NCI-H2196 (cell line): Measurements from ENCODE around the gene KCNB1.
A peak's percentile ranks its signal among the peaks of the same experiment; 100 is the strongest.

ENCODE experiments used
- DNase-seq: peaks from one replicate; lab custom pipeline; 2025; ENCODE audit not compliant: unreplicated experiment; lab: John Stamatoyannopoulos, UW

The KCNB1 gene

DNA sequence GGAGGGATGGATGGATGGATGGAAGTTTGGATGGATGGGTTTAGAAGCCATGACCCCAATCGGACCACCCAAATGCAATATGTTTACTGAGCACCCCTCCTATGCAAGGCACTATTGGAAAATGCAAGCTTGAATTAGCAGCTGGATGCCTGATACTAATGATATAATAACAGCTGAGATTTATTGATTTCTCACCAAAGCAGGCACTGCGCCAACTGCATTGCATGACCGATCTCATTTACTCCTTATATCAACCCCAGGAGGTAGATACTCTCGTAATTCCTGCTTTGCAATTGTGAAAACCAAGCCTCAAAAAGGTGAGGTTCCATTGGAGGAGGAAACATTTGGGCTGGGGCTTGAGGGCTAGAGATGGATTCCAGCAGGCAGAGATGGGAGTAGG, 89.7 kb downstream of the KCNB1 start:
- DNase-seq: peak; percentile 21

DNA sequence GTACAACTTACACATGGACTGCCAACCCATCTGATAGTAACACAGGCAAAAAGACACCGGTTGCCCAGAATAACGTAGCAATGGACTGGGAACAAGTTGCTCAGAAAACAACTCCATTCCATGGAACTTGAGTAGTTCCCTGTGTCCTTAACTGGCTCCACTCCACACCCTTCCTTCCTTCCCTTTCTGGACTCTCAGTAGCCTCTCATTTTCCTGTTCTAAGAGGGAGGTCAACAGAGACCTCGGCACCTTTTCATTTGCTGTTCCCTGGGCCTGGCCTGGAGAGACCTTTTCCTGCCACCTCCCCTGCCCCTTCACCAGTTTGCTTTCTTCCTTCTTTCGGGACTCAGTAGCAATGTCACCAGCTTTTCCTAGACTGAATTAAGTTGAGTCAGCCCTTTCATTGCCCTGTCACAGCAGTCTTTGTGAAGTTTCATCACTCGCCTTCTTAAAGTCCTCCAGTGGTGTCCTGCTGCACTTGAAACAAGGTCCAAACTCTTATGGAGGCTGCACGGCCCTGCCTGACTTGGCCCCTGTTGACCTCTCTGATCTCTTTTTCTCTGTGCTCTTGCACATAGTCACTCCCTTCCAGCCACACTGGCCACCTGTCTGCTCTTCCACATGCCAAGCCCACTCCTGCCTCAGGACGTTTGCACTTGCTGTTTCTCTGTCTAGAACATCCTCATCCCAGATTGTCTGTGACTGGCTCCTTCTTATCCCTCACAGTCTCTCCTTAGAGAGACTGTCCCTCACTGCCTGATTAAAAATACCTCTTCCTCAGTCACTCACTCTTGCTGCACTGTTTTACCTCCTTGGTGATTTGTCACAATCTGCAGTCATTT, 90.8 kb downstream of the KCNB1 start:
- no peak for DNase-seq

DNA sequence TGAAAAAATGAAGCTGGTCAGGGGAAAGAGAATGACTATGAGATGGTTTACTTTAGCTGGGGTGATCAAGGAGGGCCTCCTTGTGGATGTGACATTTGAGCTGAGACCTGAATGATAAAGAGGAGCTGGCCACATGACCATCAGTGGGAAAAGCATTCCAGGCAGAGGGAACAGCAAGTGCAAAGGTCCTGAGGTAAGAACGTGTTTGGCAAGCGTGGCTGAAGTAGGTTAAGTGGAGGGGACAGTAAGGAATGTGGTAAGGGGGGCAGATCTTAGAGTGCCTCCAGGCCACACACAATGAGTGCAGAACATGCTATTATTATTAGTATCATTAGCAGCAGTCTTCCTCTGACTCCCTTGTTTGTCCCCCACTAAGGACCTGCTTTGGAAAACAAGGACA, 92.6 kb downstream of the KCNB1 start:
- no peak for DNase-seq

DNA sequence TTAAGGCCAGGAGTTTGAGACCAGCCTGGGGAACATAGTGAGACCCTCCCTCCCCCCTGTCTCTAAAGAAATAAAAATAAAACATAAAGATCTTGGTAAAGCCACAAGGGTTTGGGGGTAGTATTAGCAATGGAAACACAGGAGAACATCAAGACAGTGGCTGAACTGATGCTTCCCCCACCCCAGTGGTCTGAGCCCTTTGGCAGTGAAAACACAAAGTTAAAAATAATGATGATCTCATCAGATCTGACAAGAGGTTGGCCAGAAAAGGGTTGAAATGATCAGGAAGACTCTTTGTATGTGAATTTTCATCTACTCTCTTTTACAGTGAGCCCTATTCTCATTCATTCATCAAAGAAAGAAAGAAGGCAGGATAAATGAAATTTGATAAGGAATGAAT, 93.7 kb downstream of the KCNB1 start:
- DNase-seq: no peak

DNA sequence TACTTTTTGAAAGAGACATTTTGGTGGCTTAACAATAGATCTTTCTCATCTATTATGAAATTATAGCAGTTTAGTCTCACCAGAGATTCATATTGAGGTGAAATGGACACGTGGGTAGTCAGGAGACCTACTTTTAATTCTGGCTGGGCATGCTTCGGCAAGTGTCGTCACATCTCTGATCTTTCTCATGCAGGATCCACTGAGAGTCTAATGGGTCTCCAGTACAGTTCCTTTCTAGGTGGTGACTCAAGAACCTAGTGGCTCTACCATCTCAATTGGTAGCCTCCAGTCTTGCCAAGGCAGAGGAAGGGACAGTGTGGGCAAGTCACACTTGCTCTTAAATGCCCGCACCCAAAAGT, 94.9 kb downstream of the KCNB1 start:
- DNase-seq: no peak

DNA sequence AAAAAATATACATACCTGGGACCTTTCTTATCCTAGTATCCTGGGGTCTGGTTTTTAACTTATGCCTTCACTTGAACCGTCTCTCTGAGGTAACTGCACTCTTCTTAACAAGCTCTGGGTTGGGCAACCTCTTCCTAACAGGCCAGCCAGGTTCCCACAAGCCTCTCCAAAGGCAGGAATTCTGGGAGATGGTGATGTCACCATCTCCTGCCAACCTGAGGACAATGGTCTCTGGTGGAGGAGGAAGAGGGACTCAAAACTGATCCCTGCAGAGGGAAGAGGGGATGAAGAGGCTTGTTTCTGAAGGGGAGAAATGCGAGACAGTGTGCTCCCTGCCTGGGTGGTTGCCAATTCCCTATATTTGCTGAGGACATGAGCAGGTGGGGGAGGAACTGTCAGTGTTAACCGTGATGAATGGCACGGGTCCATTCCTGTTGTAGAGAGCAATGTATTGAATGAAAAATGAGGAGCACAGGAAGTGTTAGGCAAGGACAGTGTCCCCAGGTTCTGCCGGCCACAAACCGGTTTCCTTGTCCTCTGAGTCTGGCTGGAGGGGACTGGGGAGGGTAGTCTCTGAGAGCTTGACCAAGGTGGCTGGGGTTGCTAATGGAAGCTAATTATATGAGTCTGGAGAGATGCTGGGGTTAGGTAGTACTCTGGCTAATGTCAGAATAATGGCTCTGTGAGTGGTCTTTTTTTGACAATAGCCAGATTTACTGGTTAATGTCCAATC, 95.5 kb downstream of the KCNB1 start:
- peak; percentile 61 for DNase-seq

DNA sequence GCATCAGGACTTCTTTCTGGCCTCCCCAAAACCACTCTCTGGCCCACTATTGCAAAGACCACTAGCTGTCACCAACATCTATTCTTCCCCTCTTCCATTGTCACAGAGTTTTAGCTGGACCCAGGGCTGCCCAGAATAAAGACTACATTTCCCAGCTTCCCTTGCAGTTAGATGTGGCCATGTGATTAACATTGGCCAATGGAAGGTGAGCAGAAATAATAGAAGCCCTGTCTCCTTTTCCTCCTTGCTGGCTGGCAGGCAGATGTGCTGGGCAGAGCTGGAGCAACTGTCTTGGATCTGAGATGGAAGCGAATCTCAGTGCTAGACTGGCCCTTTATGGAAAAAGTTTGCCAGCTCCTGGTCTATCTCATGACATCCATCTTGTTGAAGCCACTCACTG, 97.0 kb downstream of the KCNB1 start:
- peak; percentile 65 for DNase-seq

DNA sequence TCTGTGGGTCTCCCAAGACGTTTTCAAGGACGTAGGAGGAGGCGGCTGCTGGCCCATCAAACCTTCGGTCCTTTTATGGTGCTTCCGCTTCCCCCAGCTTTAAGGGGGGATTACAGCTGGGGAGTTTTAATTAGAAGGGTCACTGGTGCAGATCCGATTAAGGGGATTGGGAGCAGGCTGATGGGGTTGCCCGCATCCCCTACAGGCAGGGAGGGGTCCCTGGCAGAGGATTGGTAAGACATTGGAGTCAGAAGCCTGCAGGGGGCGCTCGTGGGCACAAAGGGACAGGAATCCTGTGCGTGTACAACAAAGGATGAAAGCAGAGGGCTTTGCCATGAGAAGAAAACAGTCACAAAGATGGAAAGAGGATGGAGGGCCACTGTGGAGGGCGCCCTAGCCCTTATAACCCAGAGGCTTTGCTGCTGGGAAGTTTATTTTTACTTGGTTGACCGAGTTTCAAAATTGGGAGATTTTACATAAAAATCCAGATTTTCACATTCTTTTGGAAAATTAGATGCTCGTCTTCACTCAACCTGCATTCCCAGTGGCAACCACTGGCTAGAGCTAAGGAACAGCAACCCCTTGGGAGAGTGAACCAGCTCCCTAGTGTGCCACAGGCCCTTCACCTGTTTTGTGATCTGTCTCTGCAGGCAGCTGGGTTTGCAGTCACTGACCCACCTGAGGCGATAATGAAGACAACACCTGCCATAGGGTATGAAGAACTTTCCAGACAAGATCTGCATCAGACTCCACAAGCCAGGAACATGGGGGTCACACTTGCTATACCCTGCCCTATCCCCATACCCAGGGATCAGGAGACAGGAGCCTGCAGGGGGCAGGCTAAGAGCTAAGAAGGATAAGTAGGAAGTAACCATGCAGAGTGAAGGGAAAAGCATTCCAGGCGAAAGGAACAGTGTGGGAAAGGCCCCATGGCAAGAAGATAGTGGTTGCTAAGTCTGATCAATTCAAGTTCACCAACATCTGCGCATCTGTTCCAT, 97.7 kb downstream of the KCNB1 start:
- peak; percentile 55 for DNase-seq

DNA sequence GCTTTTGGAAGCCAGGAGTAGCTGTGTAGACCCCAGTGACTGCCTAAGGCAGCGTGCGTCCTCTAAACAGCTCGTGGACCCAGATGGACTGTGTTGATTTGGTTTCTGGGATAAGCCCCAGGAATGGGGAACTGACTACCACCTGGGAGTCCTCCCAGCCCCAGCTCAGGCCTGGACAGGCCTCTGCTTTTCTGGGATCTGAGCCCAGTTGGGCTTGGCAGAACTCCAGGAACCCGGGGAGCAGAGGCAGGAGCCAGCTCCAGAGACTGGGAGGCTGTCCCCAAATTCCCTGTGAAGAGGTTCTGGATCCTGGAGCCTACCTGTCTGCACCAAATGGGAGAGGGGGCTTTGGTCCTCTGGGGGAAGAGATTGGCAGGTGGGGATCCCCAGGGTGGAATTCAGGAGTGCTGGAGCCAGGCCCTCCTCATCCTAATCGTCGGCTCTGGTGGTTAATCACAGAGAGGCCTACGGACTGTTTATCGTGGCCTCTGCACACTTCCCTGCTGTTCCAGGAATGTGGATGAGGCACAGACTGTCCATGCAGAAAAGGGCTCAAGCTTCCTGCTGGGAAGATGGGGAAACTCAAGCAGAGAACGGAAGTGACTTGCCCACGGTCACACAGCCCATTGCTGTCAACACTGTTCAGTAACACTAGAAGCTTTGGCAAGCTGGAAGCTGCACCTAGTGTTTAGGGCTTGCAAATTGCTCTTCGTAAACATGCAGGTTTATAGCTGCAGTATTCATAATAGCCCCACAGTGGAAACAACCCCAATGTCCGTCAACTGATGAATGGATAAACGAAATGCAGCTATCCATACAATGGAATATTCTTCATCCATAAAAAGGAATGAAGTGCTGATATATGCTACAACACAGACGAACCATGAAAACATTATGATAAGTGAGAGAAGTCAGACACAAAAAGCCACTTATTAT, 100.6 kb downstream of the KCNB1 start:
- DNase-seq: peak; percentile 83

DNA sequence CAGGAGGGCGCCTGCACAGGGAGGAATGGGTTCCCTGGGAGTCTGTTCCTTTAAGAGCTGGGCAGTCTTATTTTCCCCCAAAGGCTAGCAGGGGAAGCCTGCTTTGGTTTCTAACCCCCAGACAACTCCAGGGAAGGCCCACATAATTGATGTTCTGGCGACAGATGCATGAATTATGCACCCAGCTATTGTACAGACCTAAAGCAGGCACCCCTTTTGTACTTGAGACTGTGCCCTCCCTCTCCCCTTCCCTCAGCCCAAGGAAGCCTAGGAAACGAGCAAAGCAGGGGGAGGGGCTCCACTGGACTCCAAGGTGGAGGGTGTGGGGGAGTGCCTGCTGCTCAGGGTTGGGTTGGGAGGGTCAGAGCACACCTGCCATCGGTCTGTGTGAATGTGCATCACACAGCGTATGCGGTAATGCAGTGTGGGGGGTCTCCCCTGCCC, 102.1 kb downstream of the KCNB1 start:
- no peak for DNase-seq

DNA sequence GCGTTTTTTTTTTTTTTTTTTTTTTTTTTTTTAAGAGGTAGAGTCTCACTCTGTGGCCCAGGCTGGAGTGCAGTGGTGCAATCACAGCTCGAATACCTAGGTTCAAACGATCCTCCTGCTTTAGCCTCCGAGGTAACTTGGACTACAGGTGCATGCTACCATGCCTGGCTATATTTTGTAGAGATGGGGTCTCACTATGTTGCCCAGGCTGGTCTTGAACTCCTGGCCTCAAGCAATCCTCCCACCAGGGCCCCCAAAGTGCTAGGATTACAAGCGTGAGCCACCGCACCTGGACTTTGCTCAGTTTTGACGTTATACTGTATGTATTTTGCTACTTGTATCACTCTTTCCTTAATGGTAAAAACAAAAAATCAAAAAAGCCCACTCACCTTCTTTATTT, 103.1 kb downstream of the KCNB1 start:
- no peak for DNase-seq

DNA sequence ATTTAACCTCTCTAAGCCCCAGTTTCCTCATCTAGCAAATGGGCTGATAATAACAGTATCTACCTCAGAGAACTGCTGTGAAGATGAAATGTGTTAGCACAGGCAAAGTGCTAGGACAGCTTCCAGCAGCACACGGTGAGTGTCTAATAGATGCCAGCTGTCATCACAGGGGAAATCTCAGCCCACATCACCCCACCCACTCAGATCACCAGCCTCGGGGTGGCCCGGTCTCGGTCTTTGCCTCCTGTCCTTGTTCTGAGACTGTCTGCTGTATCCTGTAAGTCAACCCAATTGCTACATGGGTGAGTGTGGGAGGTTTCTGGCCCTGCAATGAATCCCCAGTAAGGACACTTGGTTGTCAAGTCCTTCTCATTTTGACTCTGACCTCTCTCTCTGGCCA, 105.1 kb downstream of the KCNB1 start:
- no peak for DNase-seq

DNA sequence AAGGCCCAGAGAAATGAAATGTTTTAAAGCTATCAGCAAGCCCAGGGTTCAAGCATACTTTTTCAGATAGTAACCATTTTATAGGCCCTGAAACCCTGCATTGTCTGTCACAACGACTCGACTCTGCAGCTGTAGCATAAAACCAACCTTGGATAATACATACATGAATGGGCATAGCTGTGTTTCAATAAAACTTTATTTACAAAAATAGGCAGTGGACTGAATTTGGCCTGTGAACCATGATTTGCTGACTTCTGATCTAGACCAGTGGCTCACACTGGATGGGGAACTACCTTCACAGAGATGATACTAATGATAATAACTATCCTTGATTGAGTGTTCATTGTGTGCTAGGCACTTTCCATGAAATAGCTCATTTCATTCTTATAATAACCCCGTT, 107.3 kb downstream of the KCNB1 start:
- no peak for DNase-seq

DNA sequence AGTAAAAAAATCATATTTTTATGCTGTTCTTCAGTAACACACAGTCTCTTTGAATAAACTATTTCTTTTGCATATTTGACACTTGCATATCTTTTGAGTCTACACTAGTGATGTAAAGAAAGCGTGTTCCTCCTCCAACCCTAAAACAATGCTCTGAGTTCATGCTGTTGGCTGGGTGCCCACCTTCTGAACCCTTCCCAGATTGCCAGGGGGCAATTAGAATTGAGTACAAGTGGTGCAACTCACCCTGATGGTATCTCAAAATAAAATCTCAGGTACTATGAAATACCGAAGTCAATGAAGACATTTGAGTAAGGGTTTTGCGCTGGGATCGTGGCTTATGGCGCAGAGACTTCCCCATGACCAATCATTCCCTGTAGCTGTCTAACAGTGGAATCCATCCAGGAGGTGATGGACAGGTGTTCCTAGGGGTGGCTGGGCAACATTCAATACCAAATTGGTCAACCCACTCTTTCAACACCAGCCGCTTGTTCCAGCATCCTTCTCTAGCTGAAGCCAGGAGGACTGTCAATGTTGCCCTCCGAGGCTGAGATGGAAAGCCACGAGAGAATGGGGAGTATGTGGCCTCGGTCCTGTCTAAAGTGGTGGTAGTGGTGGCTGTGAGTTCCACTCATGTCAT, 110.3 kb downstream of the KCNB1 start:
- DNase-seq: no peak

DNA sequence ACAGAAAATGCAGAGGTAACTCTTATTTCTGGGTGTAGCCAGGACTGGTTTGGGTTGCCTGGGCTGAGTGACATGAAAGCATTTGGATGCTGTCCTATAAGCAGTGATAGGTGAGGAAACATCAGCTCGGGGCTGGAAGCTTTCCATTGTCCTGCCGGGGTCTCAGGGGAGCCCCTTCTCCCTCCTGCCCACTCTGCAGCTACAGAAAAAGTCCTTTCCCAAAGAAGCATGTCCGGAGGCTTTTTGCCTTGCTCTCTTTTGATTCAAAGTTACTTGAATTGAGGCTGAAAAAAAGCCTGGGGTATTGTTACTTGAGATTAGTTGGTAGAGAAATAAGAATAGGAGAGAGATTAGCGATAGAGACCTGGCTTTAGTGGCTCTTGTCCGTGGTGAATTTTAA, 113.9 kb downstream of the KCNB1 start:
- no peak for DNase-seq

DNA sequence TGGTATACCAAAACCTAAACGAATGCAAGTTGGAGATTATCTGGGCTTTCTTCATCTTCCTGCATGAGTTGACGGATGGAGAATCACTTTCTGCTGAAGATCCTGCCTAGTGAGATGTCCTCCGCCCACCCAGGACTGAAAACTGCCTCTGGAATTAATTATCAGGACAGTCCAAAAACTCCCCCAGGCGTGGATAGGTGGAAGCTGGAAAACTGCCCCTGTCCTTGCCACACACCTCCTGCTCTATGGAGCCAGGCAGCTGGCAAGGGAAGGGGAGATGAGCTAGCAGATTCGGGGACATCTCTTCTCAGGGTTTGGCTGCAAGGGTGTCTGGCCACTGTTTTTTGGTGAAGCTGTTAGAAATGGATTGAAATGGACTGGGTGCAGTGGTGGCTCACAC, 115.4 kb downstream of the KCNB1 start:
- no peak for DNase-seq

DNA sequence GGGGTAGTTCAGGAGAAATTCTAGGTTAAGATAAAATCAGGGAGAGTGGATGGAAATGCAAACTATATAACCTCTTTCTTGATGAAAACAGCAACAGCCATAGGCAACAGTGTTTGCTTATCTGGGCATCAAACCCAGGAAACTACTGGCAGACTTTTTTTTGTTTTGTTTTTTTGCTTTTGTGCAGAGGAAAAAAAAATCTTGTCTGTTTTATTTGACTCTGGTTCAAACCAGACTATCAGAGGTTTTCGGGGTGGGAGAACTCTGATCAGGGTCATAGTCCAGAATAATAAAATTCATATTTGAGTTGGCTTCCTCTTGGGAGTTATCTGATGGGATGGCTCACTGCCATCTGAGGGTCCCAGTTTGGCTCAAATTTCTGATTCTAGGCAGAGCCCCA, 115.8 kb downstream of the KCNB1 start:
- DNase-seq: no peak

DNA sequence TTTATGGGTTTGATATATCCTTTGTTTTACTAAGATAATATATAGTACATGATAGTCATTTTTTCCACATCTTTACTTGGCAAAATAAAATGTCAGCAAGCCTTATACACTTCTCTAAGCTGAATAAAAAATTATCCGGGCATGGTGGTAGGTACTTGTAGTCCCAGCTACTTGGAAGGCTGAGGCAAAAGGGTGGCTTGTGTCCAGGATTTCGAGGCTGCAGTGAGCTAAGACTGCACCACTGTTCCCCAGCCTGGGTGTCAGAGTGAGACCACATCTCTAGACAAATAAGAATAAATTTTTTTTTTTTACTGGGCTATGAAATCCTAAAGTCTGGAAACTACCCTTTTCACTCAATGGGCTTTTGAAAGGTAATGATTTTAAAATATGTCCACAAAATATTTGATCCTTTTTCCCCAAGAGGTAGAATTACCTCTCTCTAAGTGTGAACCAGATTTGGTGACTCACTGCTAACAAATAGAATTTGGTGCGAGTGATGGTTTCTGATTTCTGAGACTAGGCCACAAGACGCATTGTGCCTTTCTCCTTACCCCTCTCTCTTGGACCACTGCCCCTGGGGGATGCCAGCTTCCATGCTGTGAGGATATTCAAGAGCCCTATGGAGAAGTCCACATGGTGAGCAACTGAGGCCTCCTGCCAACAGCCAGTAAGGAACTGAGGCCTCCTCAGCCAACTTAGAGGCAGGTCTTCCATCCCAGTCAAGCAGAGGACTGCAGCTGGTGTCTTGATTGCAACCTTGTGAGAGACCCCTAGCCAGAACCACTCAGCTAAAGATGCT, 120.4 kb downstream of the KCNB1 start:
- no peak for DNase-seq
